OCI-LY7 (cell line): ENCODE data around the gene LDLRAD1.
"Not testable (repeated sequence)": the region's sequence is repeated elsewhere in the genome, so short reads cannot be mapped to it uniquely, and the experiment has no call there.

Source experiments
- EZH2phosphoT487 ChIP-seq: fragments of 200-600 bp; sonication (generic); IDR thresholded peaks from 2 replicates; pipeline ENCODE4 v1.6.1; 2018; ENCODE audit warnings: low read depth, borderline replicate concordance, mild to moderate bottlenecking, mixed run types, antibody characterized with exemption, low read length, moderate library complexity, mixed read lengths
- TF ChIP-seq, protein P1 (sequence below): fragments of 200-600 bp; sonication (generic); conservative IDR thresholded peaks from 2 replicates; pipeline ENCODE4 v1.5.1; 2014; ENCODE audit warnings: mild to moderate bottlenecking, antibody characterized with exemption, low read length, moderate library complexity, mixed read lengths

DNA sequence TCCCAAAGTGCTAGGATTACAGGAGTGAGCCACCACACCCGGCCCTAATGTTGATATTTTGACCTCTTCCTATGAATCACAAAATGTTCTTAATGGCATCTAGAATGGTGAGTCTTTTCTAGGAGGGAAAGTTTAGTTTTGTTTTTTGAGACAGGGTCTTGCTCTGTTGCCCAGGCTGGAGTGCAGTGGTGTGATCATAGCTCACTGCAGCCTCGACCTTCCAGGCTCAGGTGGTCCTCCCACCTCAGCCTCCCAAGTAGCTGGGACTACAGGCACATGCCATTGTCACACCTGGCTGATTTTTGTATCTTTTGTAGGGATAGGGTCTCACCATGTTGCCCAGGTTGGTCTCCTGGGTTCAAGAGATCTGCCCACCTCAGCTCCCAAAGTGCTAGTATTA, 48.7 kb downstream of the LDLRAD1 start:
- TF ChIP-seq, protein P1, sequence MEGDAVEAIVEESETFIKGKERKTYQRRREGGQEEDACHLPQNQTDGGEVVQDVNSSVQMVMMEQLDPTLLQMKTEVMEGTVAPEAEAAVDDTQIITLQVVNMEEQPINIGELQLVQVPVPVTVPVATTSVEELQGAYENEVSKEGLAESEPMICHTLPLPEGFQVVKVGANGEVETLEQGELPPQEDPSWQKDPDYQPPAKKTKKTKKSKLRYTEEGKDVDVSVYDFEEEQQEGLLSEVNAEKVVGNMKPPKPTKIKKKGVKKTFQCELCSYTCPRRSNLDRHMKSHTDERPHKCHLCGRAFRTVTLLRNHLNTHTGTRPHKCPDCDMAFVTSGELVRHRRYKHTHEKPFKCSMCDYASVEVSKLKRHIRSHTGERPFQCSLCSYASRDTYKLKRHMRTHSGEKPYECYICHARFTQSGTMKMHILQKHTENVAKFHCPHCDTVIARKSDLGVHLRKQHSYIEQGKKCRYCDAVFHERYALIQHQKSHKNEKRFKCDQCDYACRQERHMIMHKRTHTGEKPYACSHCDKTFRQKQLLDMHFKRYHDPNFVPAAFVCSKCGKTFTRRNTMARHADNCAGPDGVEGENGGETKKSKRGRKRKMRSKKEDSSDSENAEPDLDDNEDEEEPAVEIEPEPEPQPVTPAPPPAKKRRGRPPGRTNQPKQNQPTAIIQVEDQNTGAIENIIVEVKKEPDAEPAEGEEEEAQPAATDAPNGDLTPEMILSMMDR = not testable (repeated sequence)
- TF ChIP-seq EZH2phosphoT487 = not testable (repeated sequence)
